Measurements from ENCODE around the gene LDB2. TPM values are rescaled to one million over a fixed set of nuclear protein-coding genes. Genes with fewer than 3 reads are reported as not detected.

LDB2 gene
- total and polyA plus RNA-seq, 2 experiments from 2014 or later, result 48.6 to 80.1 TPM

GRCh38 chr4:16809064-16809463 lies 89.4 kb downstream of the LDB2 start (continued):
- no peak for TF ChIP-seq ZNF462 (CRISPR knock-in tag; IDR thresholded peaks at IDR 0.05)
- TF ChIP-seq ETS1 (IDR thresholded peaks at IDR 0.05), result no peak
- TF ChIP-seq EZH2 (IDR thresholded peaks at IDR 0.05; ENCODE audit: low read depth, unreplicated experiment), result no peak
- TF ChIP-seq STAT1 (IDR thresholded peaks at IDR 0.05; ENCODE audit: unreplicated experiment), result no peak
- no peak for TF ChIP-seq CREB1 (CRISPR knock-in tag; IDR thresholded peaks at IDR 0.05; ENCODE audit: low read depth)

- ATAC-seq (no peak), DNase-seq (ENCODE audit: low spot score) (no peak)
- Mint-ChIP-seq H3K9me3 (peaks cover 10% of the 10 kb centered on the region; the same call in 2 of the 3 replicates), H3K4me3 (no peak overlapping the region), H3K27me3 (ENCODE audit: insufficient read depth, low read depth, poor library complexity) (no peaks in the 10 kb centered on the region), H3K27ac (no peak overlapping the region), H3K36me3 (ENCODE audit: low read depth) (peaks cover 41% of the 10 kb centered on the region), H3K4me1 (peaks cover 4% of the 10 kb centered on the region; the same call in 2 of the 3 replicates)
- Histone ChIP-seq H3K4me1 (ENCODE audit: insufficient read depth) (no peaks in the 10 kb centered on the region), H4K20me1 (replicated peaks; ENCODE audit: insufficient read depth) (no peaks in the 10 kb centered on the region), H3K79me2 (replicated peaks; ENCODE audit: insufficient read depth) (no peaks in the 10 kb centered on the region), H3K27ac (ENCODE audit: low read depth) (no peak overlapping the region), H3F3A (replicated peaks; ENCODE audit: low read depth) (no peaks in the 10 kb centered on the region), H3K4me2 (no peak overlapping the region), H3K27me3 (ENCODE audit: insufficient read depth) (no peaks in the 10 kb centered on the region), H3K36me3 (ENCODE audit: insufficient read depth) (peaks cover 4% of the 10 kb centered on the region; the same call in 1 of the 2 replicates), H3K4me3 (no peak overlapping the region), H2AFZ (no peak overlapping the region), H3K9me2 (ENCODE audit: insufficient read depth) (no peaks in the 10 kb centered on the region)
- TF ChIP-seq CTCF (conservative IDR thresholded peaks at IDR 0.05; ENCODE audit: low read depth in 2 of 2) (no peak), ETS1 (IDR thresholded peaks at IDR 0.05) (no peak)
Observed at GRCh38 chr4:16807355-16807754, 91.1 kb downstream of the LDB2 start.
